WTC11 (cell line): ENCODE measurements around the gene LMAN2L. TPM values are rescaled to one million over a fixed set of nuclear protein-coding genes. Genes with fewer than 3 reads are reported as not detected.

ENCODE experiments used
- ATAC-seq: fragments of 200-7000 bp; cut with Tn5 transposase; 2 replicates; pipeline ENCODE4 v1.10.0; 2021; ENCODE audit warnings: mild to moderate bottlenecking, moderate library complexity
- CTCF ChIA-PET: fragments of 300-600 bp; sonication (Branson Sonifier 250); formaldehyde crosslinking; loops from one replicate; lab custom pipeline; 2021; ENCODE audit warnings: antibody characterized with exemption; lab: Charles Lee
- POLR2A ChIA-PET: fragments of 350-600 bp; sonication (Branson Sonifier 250); formaldehyde crosslinking; loops from one replicate; lab custom pipeline; 2021; ENCODE audit warnings: antibody characterized with exemption; lab: Charles Lee
- DNase-seq: peaks from one replicate; pipeline ENCODE4 v3.0.0; 2021; ENCODE audit warnings: low spot score
- H3K27ac Mint-ChIP-seq: 2 replicates; pipeline ENCODE4 v1.8.0; 2021; ENCODE audit warnings: mixed read lengths
- H3K27me3 Mint-ChIP-seq: 2 replicates; pipeline ENCODE4 v1.8.0; 2021; ENCODE audit warnings: low read depth, mild to moderate bottlenecking, moderate library complexity, mixed read lengths
- H3K36me3 Mint-ChIP-seq: 2 replicates; pipeline ENCODE4 v1.8.0; 2021; ENCODE audit warnings: mixed read lengths
- H3K4me1 Mint-ChIP-seq: 2 replicates; pipeline ENCODE4 v1.8.0; 2022; ENCODE audit warnings: mixed read lengths
- H3K4me3 Mint-ChIP-seq: 2 replicates; pipeline ENCODE4 v1.8.0; 2021; ENCODE audit warnings: mild to moderate bottlenecking, moderate library complexity, mixed read lengths
- H3K9me3 Mint-ChIP-seq: 2 replicates; pipeline ENCODE4 v1.8.0; 2021; ENCODE audit warnings: mixed read lengths
- JAZF1 ChIP-seq: fragments of 250-450 bp; sonication (Bioruptor Pico); IDR thresholded peaks from 2 replicates; pipeline ENCODE4 v1.9.0; 2021; ENCODE audit warnings: moderate library complexity, mild to moderate bottlenecking, inconsistent platforms
- NFE2L1 ChIP-seq: sonication (generic); formaldehyde crosslinking; IDR thresholded peaks from 2 replicates; pipeline ENCODE4 v1.8.1; 2023; ENCODE audit warnings: missing genetic modification reagents
- NFYB ChIP-seq: sonication (generic); formaldehyde crosslinking; conservative IDR thresholded peaks from 2 replicates; pipeline ENCODE4 v1.8.0; 2022; ENCODE audit warnings: low read depth, missing genetic modification reagents
- SMAD3 ChIP-seq: sonication (generic); formaldehyde crosslinking; IDR thresholded peaks from 2 replicates; pipeline ENCODE4 v1.8.0; 2022; ENCODE audit warnings: missing genetic modification reagents, mild to moderate bottlenecking, borderline replicate concordance
- SOX15 ChIP-seq: fragments of 250-450 bp; sonication (Bioruptor Pico); IDR thresholded peaks from 2 replicates; pipeline ENCODE4 v1.9.0; 2021; ENCODE audit warnings: mild to moderate bottlenecking
- TP53 ChIP-seq: sonication (generic); formaldehyde crosslinking; IDR thresholded peaks from 2 replicates; pipeline ENCODE4 v1.8.1; 2023; ENCODE audit warnings: mild to moderate bottlenecking, missing genetic modification reagents
- ZNF396 ChIP-seq: fragments of 250-450 bp; sonication (Bioruptor Pico); IDR thresholded peaks from 2 replicates; pipeline ENCODE4 v1.8.0; 2021; ENCODE audit warnings: mild to moderate bottlenecking, moderate library complexity, borderline replicate concordance
- ZNF423 ChIP-seq: fragments of 250-450 bp; sonication (Bioruptor Pico); IDR thresholded peaks from 2 replicates; pipeline ENCODE4 v2.1.2; 2022; ENCODE audit warnings: mild to moderate bottlenecking, moderate library complexity
- total RNA-seq: library from RNA; stranded (reverse); gene quantifications from 3 replicates; pipeline ENCODE4 v1.2.3, GENCODE V29; 2021
- TF ChIP-seq, protein P1 (sequence below): sonication (generic); formaldehyde crosslinking; conservative IDR thresholded peaks from 2 replicates; pipeline ENCODE4 v1.8.1; 2023; ENCODE audit warnings: mild to moderate bottlenecking, low read depth, missing genetic modification reagents, moderate library complexity
- TF ChIP-seq, protein P2 (sequence below): sonication (generic); formaldehyde crosslinking; IDR thresholded peaks from 2 replicates; pipeline ENCODE4 v1.8.0; 2022; ENCODE audit warnings: mild to moderate bottlenecking, missing genetic modification reagents
- TF ChIP-seq, protein P3 (sequence below): sonication (generic); formaldehyde crosslinking; IDR thresholded peaks from 2 replicates; pipeline ENCODE4 v1.8.0; 2023; ENCODE audit warnings: mild to moderate bottlenecking, missing genetic modification reagents
- TF ChIP-seq, protein P4 (sequence below): fragments of 200-600 bp; IDR thresholded peaks from 2 replicates; pipeline ENCODE4 v1.8.0; 2022; ENCODE audit warnings: antibody characterized with exemption
- TF ChIP-seq, protein P5 (sequence below): fragments of 250-450 bp; sonication (Bioruptor Pico); IDR thresholded peaks from 2 replicates; pipeline ENCODE4 v1.8.0; 2021; ENCODE audit warnings: mild to moderate bottlenecking
- TF ChIP-seq, protein P6 (sequence below): fragments of 250-450 bp; sonication (Bioruptor Pico); IDR thresholded peaks from 2 replicates; pipeline ENCODE4 v2.1.2; 2022; ENCODE audit warnings: mild to moderate bottlenecking, moderate library complexity
- TF ChIP-seq, protein P7 (sequence below): sonication (generic); formaldehyde crosslinking; IDR thresholded peaks from 2 replicates; pipeline ENCODE4 v1.8.1; 2023; ENCODE audit warnings: mild to moderate bottlenecking, missing genetic modification reagents
- TF ChIP-seq, protein P8 (sequence below): sonication (generic); formaldehyde crosslinking; IDR thresholded peaks from 2 replicates; pipeline ENCODE4 v1.8.0; 2022; ENCODE audit warnings: missing genetic modification reagents
- TF ChIP-seq, protein P9 (sequence below): sonication (generic); formaldehyde crosslinking; conservative IDR thresholded peaks from 2 replicates; pipeline ENCODE4 v1.8.1; 2022; ENCODE audit warnings: mild to moderate bottlenecking, missing genetic modification reagents

The LMAN2L gene
- total RNA-seq, 1 experiment from 2014 or later: 13.5 TPM

DNA sequence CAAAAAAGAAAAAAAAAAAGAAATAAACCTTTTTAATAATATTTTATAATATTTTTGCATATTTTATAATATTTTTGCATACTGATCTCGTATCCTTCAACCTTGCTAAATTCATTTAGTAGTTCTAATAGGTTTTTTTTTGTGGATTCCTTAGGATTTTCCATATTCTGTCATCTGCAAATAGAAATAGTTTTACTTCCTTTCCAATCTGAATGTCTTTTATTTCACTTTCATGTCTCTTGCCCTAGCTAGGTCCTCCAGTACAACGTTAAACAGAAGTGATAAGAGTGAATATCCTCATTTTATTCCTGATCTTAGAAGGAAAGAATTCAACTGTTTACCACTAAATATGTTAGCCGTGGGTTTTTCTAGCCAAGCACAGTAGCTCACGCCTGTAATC, 13.7 kb downstream of the LMAN2L start:
- ChIA-PET CTCF (no interaction called here), POLR2A (interaction anchor here (0.6 kb wide), 1 partner anchor 62 kb away, joined by 8 read pairs; no protein-coding TSS in a partner anchor)
- ATAC-seq (no peak), DNase-seq (no peak)
- H3K36me3 Mint-ChIP-seq: peaks cover 40% of the 10 kb centered on the region
- H3K9me3 Mint-ChIP-seq: no peaks in the 10 kb centered on the region
- H3K4me3 Mint-ChIP-seq: no peak overlapping the region
- no peaks in the 10 kb centered on the region for H3K4me1 Mint-ChIP-seq
- TF ChIP-seq SMAD3 (CRISPR knock-in tag): no peak
- TF ChIP-seq, protein P1, sequence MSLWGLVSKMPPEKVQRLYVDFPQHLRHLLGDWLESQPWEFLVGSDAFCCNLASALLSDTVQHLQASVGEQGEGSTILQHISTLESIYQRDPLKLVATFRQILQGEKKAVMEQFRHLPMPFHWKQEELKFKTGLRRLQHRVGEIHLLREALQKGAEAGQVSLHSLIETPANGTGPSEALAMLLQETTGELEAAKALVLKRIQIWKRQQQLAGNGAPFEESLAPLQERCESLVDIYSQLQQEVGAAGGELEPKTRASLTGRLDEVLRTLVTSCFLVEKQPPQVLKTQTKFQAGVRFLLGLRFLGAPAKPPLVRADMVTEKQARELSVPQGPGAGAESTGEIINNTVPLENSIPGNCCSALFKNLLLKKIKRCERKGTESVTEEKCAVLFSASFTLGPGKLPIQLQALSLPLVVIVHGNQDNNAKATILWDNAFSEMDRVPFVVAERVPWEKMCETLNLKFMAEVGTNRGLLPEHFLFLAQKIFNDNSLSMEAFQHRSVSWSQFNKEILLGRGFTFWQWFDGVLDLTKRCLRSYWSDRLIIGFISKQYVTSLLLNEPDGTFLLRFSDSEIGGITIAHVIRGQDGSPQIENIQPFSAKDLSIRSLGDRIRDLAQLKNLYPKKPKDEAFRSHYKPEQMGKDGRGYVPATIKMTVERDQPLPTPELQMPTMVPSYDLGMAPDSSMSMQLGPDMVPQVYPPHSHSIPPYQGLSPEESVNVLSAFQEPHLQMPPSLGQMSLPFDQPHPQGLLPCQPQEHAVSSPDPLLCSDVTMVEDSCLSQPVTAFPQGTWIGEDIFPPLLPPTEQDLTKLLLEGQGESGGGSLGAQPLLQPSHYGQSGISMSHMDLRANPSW: no peak
- TF ChIP-seq, protein P2, sequence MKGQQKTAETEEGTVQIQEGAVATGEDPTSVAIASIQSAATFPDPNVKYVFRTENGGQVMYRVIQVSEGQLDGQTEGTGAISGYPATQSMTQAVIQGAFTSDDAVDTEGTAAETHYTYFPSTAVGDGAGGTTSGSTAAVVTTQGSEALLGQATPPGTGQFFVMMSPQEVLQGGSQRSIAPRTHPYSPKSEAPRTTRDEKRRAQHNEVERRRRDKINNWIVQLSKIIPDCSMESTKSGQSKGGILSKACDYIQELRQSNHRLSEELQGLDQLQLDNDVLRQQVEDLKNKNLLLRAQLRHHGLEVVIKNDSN (CRISPR knock-in tag): no peak
- TF ChIP-seq, protein P3, sequence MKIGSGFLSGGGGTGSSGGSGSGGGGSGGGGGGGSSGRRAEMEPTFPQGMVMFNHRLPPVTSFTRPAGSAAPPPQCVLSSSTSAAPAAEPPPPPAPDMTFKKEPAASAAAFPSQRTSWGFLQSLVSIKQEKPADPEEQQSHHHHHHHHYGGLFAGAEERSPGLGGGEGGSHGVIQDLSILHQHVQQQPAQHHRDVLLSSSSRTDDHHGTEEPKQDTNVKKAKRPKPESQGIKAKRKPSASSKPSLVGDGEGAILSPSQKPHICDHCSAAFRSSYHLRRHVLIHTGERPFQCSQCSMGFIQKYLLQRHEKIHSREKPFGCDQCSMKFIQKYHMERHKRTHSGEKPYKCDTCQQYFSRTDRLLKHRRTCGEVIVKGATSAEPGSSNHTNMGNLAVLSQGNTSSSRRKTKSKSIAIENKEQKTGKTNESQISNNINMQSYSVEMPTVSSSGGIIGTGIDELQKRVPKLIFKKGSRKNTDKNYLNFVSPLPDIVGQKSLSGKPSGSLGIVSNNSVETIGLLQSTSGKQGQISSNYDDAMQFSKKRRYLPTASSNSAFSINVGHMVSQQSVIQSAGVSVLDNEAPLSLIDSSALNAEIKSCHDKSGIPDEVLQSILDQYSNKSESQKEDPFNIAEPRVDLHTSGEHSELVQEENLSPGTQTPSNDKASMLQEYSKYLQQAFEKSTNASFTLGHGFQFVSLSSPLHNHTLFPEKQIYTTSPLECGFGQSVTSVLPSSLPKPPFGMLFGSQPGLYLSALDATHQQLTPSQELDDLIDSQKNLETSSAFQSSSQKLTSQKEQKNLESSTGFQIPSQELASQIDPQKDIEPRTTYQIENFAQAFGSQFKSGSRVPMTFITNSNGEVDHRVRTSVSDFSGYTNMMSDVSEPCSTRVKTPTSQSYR (CRISPR knock-in tag): no peak
- TF ChIP-seq, protein P4, sequence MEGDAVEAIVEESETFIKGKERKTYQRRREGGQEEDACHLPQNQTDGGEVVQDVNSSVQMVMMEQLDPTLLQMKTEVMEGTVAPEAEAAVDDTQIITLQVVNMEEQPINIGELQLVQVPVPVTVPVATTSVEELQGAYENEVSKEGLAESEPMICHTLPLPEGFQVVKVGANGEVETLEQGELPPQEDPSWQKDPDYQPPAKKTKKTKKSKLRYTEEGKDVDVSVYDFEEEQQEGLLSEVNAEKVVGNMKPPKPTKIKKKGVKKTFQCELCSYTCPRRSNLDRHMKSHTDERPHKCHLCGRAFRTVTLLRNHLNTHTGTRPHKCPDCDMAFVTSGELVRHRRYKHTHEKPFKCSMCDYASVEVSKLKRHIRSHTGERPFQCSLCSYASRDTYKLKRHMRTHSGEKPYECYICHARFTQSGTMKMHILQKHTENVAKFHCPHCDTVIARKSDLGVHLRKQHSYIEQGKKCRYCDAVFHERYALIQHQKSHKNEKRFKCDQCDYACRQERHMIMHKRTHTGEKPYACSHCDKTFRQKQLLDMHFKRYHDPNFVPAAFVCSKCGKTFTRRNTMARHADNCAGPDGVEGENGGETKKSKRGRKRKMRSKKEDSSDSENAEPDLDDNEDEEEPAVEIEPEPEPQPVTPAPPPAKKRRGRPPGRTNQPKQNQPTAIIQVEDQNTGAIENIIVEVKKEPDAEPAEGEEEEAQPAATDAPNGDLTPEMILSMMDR: no peak
- TF ChIP-seq NFE2L1: no peak
- TF ChIP-seq, all 79 proteins: peak for 0
- no peak overlapping the region for H3K27ac Mint-ChIP-seq
- H3K27me3 Mint-ChIP-seq: no peaks in the 10 kb centered on the region

DNA sequence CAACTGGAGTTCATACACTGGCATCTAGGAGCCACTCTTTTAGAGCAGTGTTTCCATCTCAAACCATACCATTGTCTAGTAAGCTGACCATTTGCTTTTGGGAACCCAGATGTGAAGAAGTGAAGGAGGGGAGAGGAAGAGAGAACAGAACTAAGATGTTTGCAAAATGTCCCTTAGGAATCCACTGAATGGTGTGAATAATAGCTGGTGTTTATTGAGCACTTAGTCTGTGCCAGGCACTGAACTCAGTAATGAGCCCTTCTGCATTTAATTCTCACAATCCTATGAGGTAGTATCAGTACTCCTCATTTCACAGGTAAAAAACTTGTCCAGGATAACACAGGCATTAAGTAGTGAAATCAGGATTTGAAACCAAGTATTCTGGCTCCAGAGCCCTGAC, 23.5 kb downstream of the LMAN2L start:
- DNase-seq (no peak), ATAC-seq (no peak)
- H3K9me3 Mint-ChIP-seq: no peaks in the 10 kb centered on the region
- peaks cover 18% of the 10 kb centered on the region for H3K36me3 Mint-ChIP-seq
- ChIA-PET POLR2A (no interaction called here), CTCF (interaction anchor here (0.6 kb wide), 1 partner anchor 189 kb away, joined by 4 read pairs; no protein-coding TSS in a partner anchor)
- H3K27ac Mint-ChIP-seq: no peak overlapping the region
- no peaks in the 10 kb centered on the region for H3K27me3 Mint-ChIP-seq
- H3K4me1 Mint-ChIP-seq: no peaks in the 10 kb centered on the region
- H3K4me3 Mint-ChIP-seq: no peak overlapping the region
- TF ChIP-seq, protein P5, sequence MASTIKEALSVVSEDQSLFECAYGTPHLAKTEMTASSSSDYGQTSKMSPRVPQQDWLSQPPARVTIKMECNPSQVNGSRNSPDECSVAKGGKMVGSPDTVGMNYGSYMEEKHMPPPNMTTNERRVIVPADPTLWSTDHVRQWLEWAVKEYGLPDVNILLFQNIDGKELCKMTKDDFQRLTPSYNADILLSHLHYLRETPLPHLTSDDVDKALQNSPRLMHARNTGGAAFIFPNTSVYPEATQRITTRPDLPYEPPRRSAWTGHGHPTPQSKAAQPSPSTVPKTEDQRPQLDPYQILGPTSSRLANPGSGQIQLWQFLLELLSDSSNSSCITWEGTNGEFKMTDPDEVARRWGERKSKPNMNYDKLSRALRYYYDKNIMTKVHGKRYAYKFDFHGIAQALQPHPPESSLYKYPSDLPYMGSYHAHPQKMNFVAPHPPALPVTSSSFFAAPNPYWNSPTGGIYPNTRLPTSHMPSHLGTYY: no peak
- TF ChIP-seq SOX15 (CRISPR knock-in tag): no peak
- TF ChIP-seq JAZF1 (CRISPR knock-in tag): no peak
- TF ChIP-seq ZNF423 (CRISPR knock-in tag): no peak
- TF ChIP-seq NFYB (CRISPR knock-in tag): no peak
- TF ChIP-seq, protein P6, sequence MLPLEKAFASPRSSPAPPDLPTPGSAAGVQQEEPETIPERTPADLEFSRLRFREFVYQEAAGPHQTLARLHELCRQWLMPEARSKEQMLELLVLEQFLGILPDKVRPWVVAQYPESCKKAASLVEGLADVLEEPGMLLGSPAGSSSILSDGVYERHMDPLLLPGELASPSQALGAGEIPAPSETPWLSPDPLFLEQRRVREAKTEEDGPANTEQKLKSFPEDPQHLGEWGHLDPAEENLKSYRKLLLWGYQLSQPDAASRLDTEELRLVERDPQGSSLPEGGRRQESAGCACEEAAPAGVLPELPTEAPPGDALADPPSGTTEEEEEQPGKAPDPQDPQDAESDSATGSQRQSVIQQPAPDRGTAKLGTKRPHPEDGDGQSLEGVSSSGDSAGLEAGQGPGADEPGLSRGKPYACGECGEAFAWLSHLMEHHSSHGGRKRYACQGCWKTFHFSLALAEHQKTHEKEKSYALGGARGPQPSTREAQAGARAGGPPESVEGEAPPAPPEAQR (CRISPR knock-in tag): no peak
- TF ChIP-seq, protein P7, sequence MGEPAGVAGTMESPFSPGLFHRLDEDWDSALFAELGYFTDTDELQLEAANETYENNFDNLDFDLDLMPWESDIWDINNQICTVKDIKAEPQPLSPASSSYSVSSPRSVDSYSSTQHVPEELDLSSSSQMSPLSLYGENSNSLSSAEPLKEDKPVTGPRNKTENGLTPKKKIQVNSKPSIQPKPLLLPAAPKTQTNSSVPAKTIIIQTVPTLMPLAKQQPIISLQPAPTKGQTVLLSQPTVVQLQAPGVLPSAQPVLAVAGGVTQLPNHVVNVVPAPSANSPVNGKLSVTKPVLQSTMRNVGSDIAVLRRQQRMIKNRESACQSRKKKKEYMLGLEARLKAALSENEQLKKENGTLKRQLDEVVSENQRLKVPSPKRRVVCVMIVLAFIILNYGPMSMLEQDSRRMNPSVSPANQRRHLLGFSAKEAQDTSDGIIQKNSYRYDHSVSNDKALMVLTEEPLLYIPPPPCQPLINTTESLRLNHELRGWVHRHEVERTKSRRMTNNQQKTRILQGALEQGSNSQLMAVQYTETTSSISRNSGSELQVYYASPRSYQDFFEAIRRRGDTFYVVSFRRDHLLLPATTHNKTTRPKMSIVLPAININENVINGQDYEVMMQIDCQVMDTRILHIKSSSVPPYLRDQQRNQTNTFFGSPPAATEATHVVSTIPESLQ (CRISPR knock-in tag): no peak
- no peak for TF ChIP-seq TP53 (CRISPR knock-in tag)
- TF ChIP-seq, protein P8, sequence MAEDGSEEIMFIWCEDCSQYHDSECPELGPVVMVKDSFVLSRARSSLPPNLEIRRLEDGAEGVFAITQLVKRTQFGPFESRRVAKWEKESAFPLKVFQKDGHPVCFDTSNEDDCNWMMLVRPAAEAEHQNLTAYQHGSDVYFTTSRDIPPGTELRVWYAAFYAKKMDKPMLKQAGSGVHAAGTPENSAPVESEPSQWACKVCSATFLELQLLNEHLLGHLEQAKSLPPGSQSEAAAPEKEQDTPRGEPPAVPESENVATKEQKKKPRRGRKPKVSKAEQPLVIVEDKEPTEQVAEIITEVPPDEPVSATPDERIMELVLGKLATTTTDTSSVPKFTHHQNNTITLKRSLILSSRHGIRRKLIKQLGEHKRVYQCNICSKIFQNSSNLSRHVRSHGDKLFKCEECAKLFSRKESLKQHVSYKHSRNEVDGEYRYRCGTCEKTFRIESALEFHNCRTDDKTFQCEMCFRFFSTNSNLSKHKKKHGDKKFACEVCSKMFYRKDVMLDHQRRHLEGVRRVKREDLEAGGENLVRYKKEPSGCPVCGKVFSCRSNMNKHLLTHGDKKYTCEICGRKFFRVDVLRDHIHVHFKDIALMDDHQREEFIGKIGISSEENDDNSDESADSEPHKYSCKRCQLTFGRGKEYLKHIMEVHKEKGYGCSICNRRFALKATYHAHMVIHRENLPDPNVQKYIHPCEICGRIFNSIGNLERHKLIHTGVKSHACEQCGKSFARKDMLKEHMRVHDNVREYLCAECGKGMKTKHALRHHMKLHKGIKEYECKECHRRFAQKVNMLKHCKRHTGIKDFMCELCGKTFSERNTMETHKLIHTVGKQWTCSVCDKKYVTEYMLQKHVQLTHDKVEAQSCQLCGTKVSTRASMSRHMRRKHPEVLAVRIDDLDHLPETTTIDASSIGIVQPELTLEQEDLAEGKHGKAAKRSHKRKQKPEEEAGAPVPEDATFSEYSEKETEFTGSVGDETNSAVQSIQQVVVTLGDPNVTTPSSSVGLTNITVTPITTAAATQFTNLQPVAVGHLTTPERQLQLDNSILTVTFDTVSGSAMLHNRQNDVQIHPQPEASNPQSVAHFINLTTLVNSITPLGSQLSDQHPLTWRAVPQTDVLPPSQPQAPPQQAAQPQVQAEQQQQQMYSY (CRISPR knock-in tag): no peak
- TF ChIP-seq, protein P9, sequence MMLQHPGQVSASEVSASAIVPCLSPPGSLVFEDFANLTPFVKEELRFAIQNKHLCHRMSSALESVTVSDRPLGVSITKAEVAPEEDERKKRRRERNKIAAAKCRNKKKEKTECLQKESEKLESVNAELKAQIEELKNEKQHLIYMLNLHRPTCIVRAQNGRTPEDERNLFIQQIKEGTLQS (CRISPR knock-in tag): no peak
- TF ChIP-seq ZNF396 (CRISPR knock-in tag): no peak
